Dermis microvascular lymphatic vessel endothelial cell (primary cell): ENCODE measurements around the gene LMNTD1. TPM values are rescaled to one million over a fixed set of nuclear protein-coding genes. Genes with fewer than 3 reads are reported as not detected.

Source experiments
- DNase-seq, 2 donors: peaks; one replicate each; pipeline versions ENCODE4 v3.0.0 to v3.0.0-alpha.2; 2010; ENCODE audit warnings: low read depth in 2 of 2
- total RNA-seq: library from RNA; depleted of rRNA; stranded (reverse); fragments of >200 nt; gene quantifications from 2 replicates; pipeline ENCODE4 v1.2.1, GENCODE V29; 2014

The LMNTD1 gene
- total RNA-seq, 1 donor from 2014 or later, result under 0.01 TPM

DNA sequence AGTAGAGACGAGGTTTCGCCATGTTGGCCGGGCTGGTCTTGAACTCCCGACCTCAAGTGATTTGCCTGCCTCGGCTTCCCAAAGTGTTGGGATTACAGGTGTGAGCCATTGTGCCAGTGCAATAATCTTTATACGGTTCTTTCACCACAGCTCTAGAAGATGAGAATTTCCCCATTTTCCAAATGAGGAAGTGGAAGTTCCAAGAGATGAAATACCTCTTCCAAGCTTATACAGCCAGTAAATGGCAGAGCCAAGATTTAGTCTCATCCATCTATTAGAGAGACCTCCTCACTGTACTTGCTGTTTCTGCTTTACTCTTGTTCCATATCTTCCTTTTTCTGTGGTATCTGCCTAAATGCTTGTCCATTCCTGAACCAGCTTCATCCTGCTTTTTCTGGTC, 3.1 kb upstream of the LMNTD1 start:
- DNase-seq, result no peak

DNA sequence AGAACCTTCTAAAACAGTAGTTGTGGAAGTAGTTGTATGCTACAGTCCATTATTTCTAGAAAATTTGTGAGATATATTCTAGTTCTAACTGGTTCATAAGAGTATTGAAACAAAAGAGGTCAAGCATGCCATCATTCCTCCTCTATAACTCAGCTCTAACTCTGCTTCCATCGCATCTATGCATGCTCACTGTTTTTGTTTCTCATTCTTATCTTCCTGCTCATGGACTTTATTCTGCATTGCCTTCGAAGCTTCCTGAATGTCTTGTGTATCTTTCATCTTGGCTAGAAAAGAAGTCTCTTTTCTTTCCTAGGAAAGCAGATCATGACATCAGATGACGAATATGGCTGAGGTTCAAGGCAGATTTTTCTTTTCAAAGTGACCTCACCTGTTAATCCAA, 402 bp downstream of the LMNTD1 start:
- DNase-seq, result no peak

DNA sequence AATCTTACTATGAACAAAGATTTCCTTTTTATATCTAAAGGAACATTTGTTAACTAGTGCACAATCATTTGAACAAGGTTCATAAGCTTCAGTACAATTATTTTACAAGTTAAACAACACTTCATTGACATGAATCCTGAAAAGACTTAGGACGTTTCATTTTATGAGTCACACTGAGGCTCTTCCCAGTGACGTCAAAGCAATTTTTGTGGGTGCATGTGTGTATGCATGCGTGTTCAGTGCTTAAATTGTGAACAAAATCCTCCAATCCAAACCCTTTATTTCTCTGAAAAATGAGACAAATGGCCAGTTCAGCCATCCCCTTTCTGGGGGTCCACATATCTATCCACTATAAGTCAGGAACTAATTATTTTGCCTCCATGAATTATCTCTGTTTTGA, 2.9 kb downstream of the LMNTD1 start:
- no peak for DNase-seq

DNA sequence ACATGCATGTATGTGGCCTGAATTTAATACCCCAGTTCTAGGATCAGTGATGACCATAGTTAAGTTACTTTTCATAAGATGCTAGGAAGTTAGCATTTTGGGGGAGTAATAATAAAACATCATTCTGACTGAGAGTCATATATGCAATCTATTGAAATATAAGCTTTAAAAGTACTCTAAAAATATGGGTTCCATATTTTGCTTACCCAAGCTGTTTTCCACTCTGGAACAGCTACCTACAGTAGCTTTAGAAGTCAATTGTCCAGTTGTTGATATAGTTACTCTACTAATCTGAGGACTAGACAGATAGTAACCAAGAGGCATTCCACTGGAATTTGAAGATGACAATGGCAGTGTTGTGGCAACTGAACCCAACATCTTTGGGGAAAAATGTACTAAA, 4.0 kb downstream of the LMNTD1 start:
- no peak for DNase-seq

DNA sequence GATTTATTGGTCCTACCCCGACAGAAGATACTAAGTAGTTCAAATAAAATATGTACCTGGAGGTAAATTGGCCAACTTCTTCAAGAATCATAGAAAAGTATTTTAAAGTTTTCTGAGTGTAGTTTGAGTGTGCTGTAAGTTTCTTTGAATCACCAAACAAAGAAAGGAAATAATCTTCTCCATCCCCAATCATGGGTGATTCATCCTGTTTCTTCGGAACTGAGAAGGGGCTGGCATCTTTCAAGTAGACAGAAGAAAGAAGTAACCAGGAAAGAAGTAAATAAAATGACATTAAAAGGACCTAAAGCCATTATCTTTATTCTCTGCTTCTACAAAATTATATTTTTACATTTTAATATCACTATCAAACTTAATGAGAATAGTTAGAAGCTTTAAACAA, 6.8 kb downstream of the LMNTD1 start:
- DNase-seq, result no peak

DNA sequence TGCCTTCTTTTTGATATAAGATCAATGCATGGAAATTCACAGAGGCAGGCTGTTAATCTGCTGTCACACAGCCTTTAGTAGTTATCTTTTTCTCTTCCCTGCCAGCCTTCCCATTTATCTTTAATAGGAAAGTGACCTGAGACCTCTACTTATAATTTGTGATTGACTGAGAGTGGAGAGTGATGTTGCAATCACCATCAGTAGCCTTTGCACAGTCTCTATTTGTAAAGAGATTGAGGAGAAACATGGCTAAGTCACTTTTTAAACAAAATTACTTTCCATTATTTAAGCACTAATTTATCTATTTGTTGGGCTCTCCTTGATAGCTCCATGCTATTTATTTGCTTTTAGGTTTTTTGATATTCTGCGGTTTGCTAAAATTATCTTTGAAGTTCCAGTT, 19.9 kb downstream of the LMNTD1 start:
- DNase-seq, result no peak

DNA sequence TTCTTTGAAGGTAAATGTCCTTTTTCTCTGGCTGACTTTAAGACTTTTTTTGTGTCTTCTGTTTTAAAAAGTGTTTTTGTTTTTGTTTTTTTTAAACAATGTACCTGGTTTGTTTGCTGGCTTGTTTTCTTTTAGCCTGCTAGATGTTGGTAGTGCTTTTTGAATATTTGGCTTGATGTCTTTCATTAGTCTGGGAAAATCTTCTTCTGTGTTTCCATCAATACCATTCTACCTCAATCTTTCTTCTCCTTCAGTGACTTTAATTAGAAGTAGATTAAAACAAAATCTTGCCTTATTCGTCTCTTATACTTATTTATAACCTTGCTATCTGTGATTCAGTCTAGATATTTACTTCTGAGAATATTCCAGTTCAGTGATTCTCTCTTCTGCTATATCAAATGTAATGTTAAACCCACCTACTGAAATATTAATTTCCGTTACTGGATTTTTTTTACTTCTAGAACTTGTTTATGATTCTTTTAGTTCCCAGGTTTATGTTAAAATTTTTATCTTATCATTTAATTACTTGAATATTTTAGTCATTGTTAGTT, 21.5 kb downstream of the LMNTD1 start:
- DNase-seq, result no peak

DNA sequence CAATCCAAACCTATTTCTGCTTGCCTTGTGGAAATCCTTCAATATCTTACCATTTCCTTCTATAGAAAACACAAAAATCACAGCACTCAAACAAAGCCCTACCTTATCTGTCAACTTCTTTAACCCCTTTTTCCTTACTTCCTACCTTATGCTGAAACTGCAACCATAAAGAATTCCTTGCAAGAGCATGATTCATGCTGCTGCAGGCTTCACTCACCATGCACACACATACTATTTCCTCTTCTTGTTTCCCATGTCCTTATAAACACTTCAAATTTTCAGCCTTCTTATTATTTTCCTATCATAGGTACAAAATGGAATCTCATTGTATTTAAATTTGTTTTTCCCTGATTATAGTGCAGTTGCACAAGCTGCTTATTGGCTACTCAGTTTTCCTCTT, 23.3 kb downstream of the LMNTD1 start:
- peak in 1 of 2 donors; percentile 30 for DNase-seq

DNA sequence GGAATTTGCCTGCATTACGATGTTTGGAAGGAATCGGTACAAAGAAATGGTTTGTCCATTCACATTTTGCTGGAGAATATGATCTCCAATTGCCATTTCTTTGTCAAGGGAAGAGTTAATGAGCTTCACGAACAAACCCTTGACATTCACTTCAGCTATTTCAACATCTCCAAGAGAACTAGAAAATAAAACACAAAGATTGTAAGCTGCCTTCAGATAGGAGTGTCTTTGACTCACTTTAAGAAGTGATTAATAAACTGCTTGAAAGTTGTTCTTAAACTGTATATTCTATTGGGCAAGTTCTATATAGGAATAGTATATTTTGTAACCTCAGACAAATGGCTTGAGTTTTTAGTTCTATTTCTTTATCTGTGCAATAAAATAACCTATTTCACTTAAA, 26.3 kb downstream of the LMNTD1 start:
- DNase-seq, result no peak

DNA sequence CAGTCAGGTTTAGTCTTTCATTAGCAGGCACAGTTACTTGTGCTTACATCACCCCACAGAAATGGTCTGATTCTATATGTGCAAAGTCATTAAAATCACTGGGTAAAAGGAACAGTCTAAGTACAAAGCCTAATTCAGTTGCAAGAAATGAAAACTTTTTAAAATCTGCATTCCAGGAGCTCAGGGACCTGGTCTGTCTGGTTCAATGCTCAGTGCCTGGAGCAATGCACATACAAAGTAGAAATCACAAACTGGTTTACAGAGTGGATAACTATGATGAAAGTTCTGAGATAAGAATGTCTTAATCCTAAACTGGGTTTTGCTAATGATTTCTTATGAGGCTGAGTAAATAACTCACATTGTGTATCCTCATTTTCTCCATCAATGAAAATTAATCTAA, 28.7 kb downstream of the LMNTD1 start:
- no peak for DNase-seq

DNA sequence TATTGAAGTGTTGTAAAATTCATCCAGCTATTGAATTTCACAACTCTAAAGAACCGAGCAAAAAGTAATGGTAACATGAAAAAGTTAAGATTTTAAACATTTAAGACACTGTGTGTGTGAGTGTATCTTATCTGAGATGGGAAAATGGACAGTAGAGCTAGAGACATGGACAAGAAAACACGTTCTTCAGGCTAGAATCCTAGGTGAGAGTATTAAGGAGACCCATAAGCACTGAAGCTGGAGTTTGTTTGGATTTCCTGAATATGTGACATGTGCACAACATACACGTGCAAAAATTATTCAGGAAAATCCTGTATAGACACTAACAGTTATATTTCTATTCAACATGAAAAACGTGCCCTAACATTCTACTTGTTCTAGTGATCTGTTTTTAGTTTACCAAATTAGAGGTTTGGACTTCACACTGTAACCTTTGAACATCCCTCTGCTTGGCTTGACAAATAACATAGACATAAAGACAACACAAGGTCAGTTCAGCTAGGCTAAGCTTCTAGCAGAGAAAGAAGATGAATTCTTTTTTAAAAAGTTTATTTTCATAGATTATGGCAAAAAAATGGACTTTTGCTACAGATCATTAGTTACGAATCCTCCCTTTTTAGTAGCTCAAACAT, 31.3 kb downstream of the LMNTD1 start:
- DNase-seq, result no peak

DNA sequence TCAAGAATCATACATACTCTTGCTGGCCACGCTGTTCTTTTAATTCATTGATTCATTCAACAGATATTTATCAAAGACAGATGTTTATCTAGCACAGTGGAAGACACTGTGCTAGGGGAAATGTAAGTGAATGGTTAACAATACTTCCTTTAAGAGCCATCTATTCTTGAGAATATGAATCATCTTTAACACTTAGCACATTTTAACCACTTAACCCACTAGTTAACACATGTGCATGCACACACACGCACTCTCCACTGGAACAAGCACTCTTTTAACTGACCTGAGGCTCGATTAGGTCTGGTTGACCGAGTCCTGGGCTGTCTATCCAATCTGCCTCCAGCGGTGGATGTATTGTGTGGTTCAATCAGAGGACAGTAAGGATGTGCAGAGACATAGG, 34.6 kb downstream of the LMNTD1 start:
- no peak for DNase-seq

DNA sequence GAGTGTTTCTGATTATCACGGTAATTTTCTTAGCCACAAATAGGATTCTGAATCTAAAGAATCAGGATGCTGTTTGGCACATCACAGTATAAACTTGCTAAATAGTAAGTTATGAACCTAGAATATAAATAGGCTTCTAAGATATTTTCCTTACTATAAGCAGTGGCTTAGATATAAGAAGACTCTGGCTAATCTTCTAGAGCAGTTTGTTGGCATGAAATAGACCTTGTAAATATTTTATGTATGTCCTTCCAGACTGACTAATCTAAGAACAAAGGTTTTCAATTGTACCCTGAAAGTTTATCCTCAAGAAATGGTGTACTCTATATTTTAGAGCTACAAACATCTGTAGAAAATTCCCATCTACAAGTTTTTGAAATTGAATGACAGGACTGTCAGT, 48.3 kb downstream of the LMNTD1 start:
- DNase-seq, result no peak

DNA sequence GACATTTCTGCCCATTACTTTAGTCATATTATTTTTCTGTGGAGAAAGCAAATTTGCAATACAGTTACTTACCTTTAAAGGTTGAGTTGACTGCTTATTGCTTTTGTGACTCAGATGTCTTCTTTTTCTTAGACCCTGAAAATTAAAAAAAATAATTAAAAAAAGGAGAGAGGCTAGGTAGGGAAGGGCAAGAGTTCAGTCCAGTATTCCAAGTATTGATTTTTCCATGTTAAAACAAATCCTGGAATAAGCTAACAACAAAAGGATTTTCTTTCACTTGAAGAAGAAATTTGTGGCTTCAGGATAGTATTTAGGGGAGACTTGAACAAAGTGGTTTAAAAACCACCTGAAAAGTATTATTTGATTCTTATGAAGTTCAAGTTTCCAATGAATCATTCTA, 49.4 kb downstream of the LMNTD1 start:
- no peak for DNase-seq

DNA sequence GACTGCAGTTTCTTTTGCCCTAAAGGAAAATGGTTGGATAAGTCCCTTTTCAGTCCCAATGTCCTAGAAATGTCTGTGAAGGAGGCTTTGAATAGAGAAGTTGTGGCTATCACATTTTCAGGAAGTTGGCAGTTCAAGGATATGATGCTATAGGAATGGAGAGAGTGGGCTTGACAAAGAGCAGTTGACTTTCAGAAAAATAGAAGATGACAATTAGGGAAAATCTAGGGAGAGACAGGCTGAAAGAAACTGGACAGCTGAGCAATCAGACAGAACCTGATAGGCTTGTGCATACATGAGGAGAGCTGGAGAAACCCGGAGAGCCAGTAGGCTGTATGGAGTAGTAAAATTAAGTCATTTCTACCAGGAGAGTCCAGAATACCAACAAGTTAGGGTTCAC, 50.5 kb downstream of the LMNTD1 start:
- DNase-seq, result no peak

DNA sequence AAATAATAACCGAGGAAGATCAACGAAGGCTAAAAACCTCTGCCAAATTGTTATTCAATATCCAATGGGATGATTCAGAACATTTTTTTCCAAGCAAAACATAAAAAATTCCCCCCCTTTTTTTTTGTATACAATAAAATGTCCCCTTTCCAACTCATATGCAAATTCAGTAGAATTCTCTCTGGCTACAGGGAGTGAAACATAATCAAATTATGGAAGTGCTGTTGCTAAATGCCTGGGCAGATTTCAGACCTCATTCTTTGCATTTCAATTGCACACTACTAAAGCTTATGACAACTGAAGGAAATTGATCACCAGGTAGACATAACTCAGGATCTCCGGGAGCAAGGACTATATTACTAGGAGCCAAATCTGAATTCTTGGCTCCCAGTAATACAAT, 51.0 kb downstream of the LMNTD1 start:
- no peak for DNase-seq

DNA sequence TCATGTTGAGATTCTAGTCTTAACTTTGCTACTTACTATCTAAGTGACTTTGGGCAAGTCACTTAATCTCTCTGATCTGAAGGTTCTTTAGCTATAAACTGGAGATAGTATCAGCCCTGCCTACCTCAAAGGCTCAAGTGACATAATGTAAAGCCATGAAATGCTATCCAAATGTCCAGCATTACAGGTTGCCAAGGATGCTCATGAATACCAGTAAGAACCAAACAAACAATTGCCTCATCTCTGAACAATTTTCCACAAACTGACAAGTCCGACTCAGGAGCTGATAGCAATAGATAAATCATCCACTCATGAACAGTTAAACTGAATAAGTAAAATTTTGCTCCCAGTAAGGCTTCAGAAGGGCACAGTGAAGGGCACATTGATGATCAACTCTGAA, 51.5 kb downstream of the LMNTD1 start:
- no peak for DNase-seq

DNA sequence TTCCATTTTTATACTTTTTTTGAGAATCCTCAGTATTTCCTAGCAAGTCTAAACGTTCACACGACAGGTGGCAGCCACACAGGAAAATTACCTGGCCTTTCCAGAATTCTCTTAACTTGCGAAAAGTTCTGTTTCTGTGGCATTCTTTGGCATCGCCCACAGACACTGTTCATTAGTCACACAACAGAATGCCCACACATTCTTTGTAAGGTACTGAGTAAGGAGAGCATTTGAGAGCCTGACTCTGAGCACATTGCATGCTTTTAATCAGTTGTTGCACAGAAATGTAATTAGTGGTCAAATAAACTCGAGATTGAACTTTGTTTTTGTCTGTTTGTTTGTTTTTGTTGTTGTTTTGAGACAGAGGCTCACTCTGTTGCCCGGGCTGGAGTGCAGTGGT, 52.4 kb downstream of the LMNTD1 start:
- no peak for DNase-seq

DNA sequence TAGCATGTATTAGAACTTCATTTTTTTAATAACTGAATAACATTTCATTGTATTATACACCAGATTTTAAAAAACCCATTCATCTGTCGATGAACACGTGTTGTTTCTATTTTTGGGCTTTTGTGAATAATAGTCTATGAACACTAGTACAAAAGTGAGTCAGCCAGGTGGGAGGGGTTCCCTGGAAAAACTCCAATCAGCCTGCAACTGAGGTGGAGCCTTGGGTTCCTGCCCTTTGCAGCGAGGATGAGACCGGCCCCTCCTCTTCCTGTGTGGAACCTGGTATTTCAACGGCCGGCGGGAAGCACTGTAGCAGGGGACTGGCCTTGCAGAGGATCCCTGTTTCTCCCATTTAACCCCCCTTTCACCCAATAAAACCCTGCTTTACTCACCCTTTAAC, 56.1 kb downstream of the LMNTD1 start:
- peak; percentile 14 to 32 for DNase-seq

DNA sequence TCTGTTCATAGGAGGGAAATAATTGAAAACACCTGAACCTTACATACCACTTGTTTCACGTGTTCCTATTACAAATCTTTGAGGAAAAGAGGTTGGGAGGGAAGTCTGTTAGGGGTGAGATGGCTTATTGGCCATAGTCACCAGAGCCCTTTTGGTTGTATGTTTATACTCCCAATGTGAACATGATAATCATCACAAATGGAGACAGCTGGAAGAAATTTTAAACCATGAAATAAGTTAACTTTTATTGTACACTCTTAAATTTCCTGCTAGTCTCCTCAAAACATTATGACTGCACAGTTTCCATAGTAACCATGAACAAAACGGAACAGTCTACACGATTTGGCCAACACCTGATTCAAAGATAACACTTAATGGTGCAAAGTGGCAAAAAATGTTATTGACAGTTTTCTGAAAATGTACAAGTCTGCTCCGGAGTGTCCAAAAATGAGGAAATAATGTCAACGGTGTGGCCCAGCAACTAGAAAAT, 56.9 kb downstream of the LMNTD1 start:
- peak in 1 of 2 donors; percentile 9 for DNase-seq

DNA sequence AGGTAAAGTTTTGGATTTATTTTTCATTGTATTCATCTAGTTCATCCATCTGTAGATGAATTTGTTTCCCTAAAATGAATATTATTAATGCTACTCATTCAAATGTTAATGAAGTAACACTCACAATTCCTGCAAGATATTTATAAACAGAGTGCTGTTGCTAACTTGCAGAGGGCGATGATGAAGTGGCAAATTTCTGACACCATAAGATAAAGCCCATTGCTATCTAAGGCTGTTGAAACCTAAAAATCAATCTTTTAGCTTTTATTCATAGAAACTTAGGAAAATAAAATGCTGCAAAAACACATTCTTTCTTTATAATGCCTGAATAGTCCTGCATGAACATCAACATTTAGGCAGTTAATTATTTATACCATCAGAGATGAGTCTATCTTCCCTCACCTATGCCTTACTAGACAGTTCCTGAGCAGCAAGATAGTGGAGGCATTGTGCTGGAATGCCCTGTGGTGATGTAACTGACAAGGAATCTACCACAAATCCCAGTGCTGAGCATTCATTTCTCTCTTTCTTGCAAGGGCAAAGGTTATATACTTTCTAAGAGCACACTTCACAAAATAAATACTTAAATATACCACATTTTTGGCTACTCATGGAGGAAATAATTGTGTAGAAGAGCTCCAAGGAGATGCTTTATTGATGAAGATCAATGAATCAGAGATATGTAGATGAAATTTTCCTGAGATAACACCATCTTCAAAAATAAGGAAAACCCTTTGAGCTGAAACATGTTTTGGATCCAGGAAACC, 57.6 kb downstream of the LMNTD1 start:
- DNase-seq, result no peak

DNA sequence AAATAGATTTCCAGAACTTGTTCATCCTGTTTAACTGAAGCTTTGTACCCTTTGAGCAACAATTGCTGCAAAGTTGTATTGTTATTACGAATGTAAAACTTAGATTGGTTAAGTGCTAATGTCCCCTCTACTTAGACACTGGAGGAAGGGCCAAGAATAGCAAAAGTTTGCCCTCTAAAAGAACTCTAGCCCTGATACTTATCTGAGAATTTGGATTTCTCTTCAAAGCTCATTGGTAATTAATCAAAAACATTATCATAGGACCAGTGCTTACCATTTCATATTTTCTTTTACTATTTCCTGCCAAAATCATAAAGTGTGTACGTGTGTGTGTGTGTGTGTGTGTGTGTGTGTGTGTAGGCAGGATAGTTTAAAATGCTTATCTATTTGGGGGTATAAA, 58.2 kb downstream of the LMNTD1 start:
- no peak for DNase-seq

DNA sequence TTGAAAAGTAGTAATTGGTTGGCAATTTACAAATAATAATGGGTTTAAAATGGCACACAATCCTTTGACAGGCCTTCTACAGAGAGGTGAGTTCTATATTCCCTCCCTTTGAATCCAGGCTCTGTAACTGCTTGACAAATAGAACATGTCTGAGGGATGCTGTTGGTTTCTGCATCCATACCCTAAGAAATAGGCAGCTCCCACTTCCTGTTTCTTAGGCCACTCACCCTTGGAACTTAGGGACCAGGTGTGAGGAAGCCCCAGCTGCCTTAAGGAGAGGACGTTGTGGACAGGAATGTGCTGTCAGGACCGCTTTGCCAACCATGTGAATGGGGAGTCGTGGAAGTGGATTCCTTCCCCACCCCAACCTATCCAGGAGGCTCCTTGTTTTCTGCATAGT, 59.4 kb downstream of the LMNTD1 start:
- no peak for DNase-seq
